Mucosa of descending colon (tissue), 3 donors: ENCODE measurements around the gene SHFL. TPM values are rescaled to one million over a fixed set of nuclear protein-coding genes. Genes with fewer than 3 reads are reported as not detected.

Experiments used
- ATAC-seq: fragments of 200-7000 bp; cut with Tn5 transposase; one replicate; pipeline ENCODE4 v1.9.1; 2020; ENCODE audit warnings: mild to moderate bottlenecking, moderate library complexity
- DNase-seq, 3 donors: peaks; one replicate each; pipeline ENCODE4 v3.0.0-alpha.2; 2020
- H3K36me3 ChIP-seq: fragments of 200-600 bp; one replicate; pipeline ENCODE4 v1.8.0; 2021; ENCODE audit warnings: low read depth, mild to moderate bottlenecking
- H3K4me1 ChIP-seq: fragments of 200-600 bp; one replicate; pipeline ENCODE4 v1.8.0; 2021; ENCODE audit warnings: low read depth, mild to moderate bottlenecking
- H3K4me3 ChIP-seq: fragments of 200-600 bp; one replicate; pipeline ENCODE4 v1.8.0; 2021; ENCODE audit warnings: mild to moderate bottlenecking
- H3K9me3 ChIP-seq: fragments of 200-600 bp; one replicate; pipeline ENCODE4 v1.8.0; 2021; ENCODE audit warnings: mild to moderate bottlenecking
- CTCF ChIP-seq: fragments of 200-600 bp; IDR thresholded peaks from one replicate; pipeline ENCODE4 v1.8.0; 2022; ENCODE audit warnings: antibody characterized with exemption, mild to moderate bottlenecking
- intact Hi-C, 2 donors: fragments of 100-400 bp; cut with DNase I in 1 of 2; cut with micrococcal nuclease in 1 of 2; formaldehyde crosslinking; loops; one replicate each; pipeline versions ENCODE4 v1.11.0 to v1.11.1; 2022; cut with DNase I, micrococcal nuclease
- total RNA-seq, 3 donors: library from RNA; stranded (reverse); fragmentation: NEBNext Ultra II Directional in 2 of 3; extraction: Animal tissue kit (Norgen Biotek cat#: 25700) in 2 of 3; gene quantifications; one replicate each; pipeline versions ENCODE4 v1.2.1 to v1.2.4, GENCODE V29; 2021 to 2023
- donor health status: DM: no; HTN: no; CAD: no; lungs with moderate emphysema.
- donor health status: DM: no; HTN: no; CAD: no.
- donor health status: DM: no; HTN: yes; CAD: no.

The SHFL gene
- total RNA-seq, 3 donors from 2014 or later, result 26.9 to 41.5 (median 28.1) TPM

GRCh38 chr19:10110972-10111317 lies 24.8 kb downstream of the SHFL start:
- intact Hi-C loops, result no loop called here
- no peak for DNase-seq
- no peaks in the 10 kb centered on the region for H3K9me3 ChIP-seq
- H3K4me3 ChIP-seq, result no peak overlapping the region
- no peak for TF ChIP-seq CTCF
- H3K4me1 ChIP-seq, result peaks cover 12% of the 10 kb centered on the region
- no peak for ATAC-seq
- H3K36me3 ChIP-seq, result peaks cover 14% of the 10 kb centered on the region

GRCh38 chr19:10111405-10111811 lies 25.3 kb downstream of the SHFL start, which contains the start of gene P2RY11:
TSS of gene P2RY11 (plus strand) at chr19:10111693. CDS start at chr19:10111722, 29 bp downstream.
- peak; percentile 57 to 67 (median 59) for DNase-seq
- H3K36me3 ChIP-seq, result peaks cover 12% of the 10 kb centered on the region
- peak; percentile 3 for ATAC-seq
- no peaks in the 10 kb centered on the region for H3K9me3 ChIP-seq
- intact Hi-C loops, result no loop called here
- no peak within 1 kb of the TSS for H3K4me3 ChIP-seq
- H3K4me1 ChIP-seq, result peaks cover 11% of the 10 kb centered on the region
- no peak for TF ChIP-seq CTCF

- Histone ChIP-seq H3K9me3 (no peaks in the 10 kb centered on the region), H3K36me3 (peaks cover 12% of the 10 kb centered on the region), H3K4me1 (peaks cover 5% of the 10 kb centered on the region), H3K4me3 (no peak overlapping the region)
- peak in 2 of 3 donors; percentile 46 to 57 for DNase-seq
- ATAC-seq, result peak; percentile 2
- TF ChIP-seq CTCF, result no peak
- intact Hi-C loops, result no loop called here
Observed at GRCh38 chr19:10112037-10112761, 26.1 kb downstream of the SHFL start.

- peak; percentile 59 for TF ChIP-seq CTCF
- DNase-seq, result peak; percentile 67 to 76 (median 75)
- no peaks in the 10 kb centered on the region for H3K9me3 ChIP-seq
- peaks cover 3% of the 10 kb centered on the region for H3K4me1 ChIP-seq
- peaks cover 10% of the 10 kb centered on the region for H3K36me3 ChIP-seq
- intact Hi-C loops, result no loop called here
- no peak overlapping the region for H3K4me3 ChIP-seq
- peak; percentile 74 for ATAC-seq
Observed at GRCh38 chr19:10112895-10113591, 26.9 kb downstream of the SHFL start.

- ATAC-seq (peak; percentile 10), DNase-seq (peak in 2 of 3 donors; percentile 40 to 63)
- Histone ChIP-seq H3K36me3 (peaks cover 5% of the 10 kb centered on the region), H3K4me3 (no peak overlapping the region), H3K4me1 (peaks cover 3% of the 10 kb centered on the region), H3K9me3 (no peaks in the 10 kb centered on the region)
- intact Hi-C loops, result no loop called here
- no peak for TF ChIP-seq CTCF
Observed at GRCh38 chr19:10113592-10113963, 27.5 kb downstream of the SHFL start.
